H9 (cell line): ENCODE data around the gene LAX1. TPM values are rescaled to one million over a fixed set of nuclear protein-coding genes. Genes with fewer than 3 reads are reported as not detected.

Experiments
- DNase-seq: peaks from one replicate; pipeline ENCODE4 v3.0.0-alpha.2; 2017
- H2AFZ ChIP-seq: one replicate; pipeline ENCODE4 v1.6.1; 2013; ENCODE audit warnings: mild to moderate bottlenecking, low read length, control low read depth, moderate library complexity
- H2AK5ac ChIP-seq: 2 replicates; pipeline ENCODE4 v1.6.1; 2013; ENCODE audit warnings: low read length, control low read depth, mixed read lengths; ENCODE audit not compliant: insufficient read length
- H2BK120ac ChIP-seq: one replicate; pipeline ENCODE4 v1.6.1; 2013; ENCODE audit warnings: low read depth, mild to moderate bottlenecking, low read length, control low read depth, inconsistent platforms; ENCODE audit not compliant: poor library complexity, severe bottlenecking
- H2BK12ac ChIP-seq: 2 replicates; pipeline ENCODE4 v1.6.1; 2013; ENCODE audit warnings: low read length, control low read depth, mixed read lengths, low read depth; ENCODE audit not compliant: insufficient read length
- H2BK15ac ChIP-seq: 2 replicates; pipeline ENCODE4 v1.6.1; 2013; ENCODE audit warnings: low read depth, low read length, control low read depth
- H2BK20ac ChIP-seq: one replicate; pipeline ENCODE4 v1.6.1; 2013; ENCODE audit warnings: low read depth, mild to moderate bottlenecking, low read length, control low read depth, inconsistent platforms; ENCODE audit not compliant: poor library complexity, severe bottlenecking
- H2BK5ac ChIP-seq: 2 replicates; pipeline ENCODE4 v1.6.1; 2013; ENCODE audit warnings: low read length, control low read depth, mixed read lengths; ENCODE audit not compliant: insufficient read length
- H3K14ac ChIP-seq: 2 replicates; pipeline ENCODE4 v1.6.1; 2013; ENCODE audit warnings: low read length, control low read depth; ENCODE audit not compliant: insufficient read depth
- H3K18ac ChIP-seq: 2 replicates; pipeline ENCODE4 v1.6.1; 2013; ENCODE audit warnings: low read depth, mild to moderate bottlenecking, mixed read lengths, low read length, control low read depth; ENCODE audit not compliant: insufficient read length
- H3K23ac ChIP-seq: 2 replicates; pipeline ENCODE4 v1.6.1; 2013; ENCODE audit warnings: low read length, control low read depth, mixed read lengths, low read depth; ENCODE audit not compliant: insufficient read length
- H3K23me2 ChIP-seq: 2 replicates; pipeline ENCODE4 v1.6.1; 2013; ENCODE audit warnings: low read depth, mild to moderate bottlenecking, mixed read lengths, low read length, control low read depth; ENCODE audit not compliant: insufficient read length, poor library complexity, severe bottlenecking
- H3K27ac ChIP-seq: 2 replicates; pipeline ENCODE4 v1.5.1; 2013; ENCODE audit warnings: low read length, control low read depth, mixed read lengths, low read depth; ENCODE audit not compliant: insufficient read length
- H3K27me3 ChIP-seq: 2 replicates; pipeline ENCODE4 v1.6.1; 2013; ENCODE audit warnings: low read length, control low read depth, inconsistent platforms; ENCODE audit not compliant: insufficient read depth
- H3K4ac ChIP-seq: 2 replicates; pipeline ENCODE4 v1.6.1; 2013; ENCODE audit warnings: low read depth, mild to moderate bottlenecking, control low read depth, inconsistent platforms, low read length, moderate library complexity
- H3K4me1 ChIP-seq: 2 replicates; pipeline ENCODE4 v1.6.1; 2013; ENCODE audit warnings: low read length, control low read depth, inconsistent platforms; ENCODE audit not compliant: insufficient read depth
- H3K4me2 ChIP-seq: 2 replicates; pipeline ENCODE4 v1.6.1; 2013; ENCODE audit warnings: low read length, control low read depth, mixed read lengths; ENCODE audit not compliant: insufficient read length, insufficient read depth
- H3K56ac ChIP-seq: 2 replicates; pipeline ENCODE4 v1.6.1; 2013; ENCODE audit warnings: low read depth, mild to moderate bottlenecking, mixed read lengths, low read length, control low read depth; ENCODE audit not compliant: insufficient read length
- H3K79me1 ChIP-seq: 2 replicates; pipeline ENCODE4 v1.6.1; 2013; ENCODE audit warnings: low read depth, mild to moderate bottlenecking, moderate library complexity, low read length, control low read depth, inconsistent platforms; ENCODE audit not compliant: insufficient read depth, poor library complexity, severe bottlenecking
- H3K79me2 ChIP-seq: 2 replicates; pipeline ENCODE4 v1.6.1; 2013; ENCODE audit warnings: low read length, control low read depth, inconsistent platforms; ENCODE audit not compliant: insufficient read depth
- H3K9ac ChIP-seq: 2 replicates; pipeline ENCODE4 v1.6.1; 2013; ENCODE audit warnings: low read length, control low read depth, mixed read lengths; ENCODE audit not compliant: insufficient read length; ENCODE audit errors: extremely low read depth
- H3K9me3 ChIP-seq: one replicate; pipeline ENCODE4 v1.6.1; 2013; ENCODE audit warnings: low read depth, low read length, inconsistent platforms; ENCODE audit not compliant: control insufficient read depth
- H3T11ph ChIP-seq: one replicate; pipeline ENCODE4 v1.6.1; 2013; ENCODE audit warnings: mild to moderate bottlenecking, low read length, control low read depth, inconsistent platforms
- H4K20me1 ChIP-seq: one replicate; pipeline ENCODE4 v1.6.1; 2013; ENCODE audit not compliant: control insufficient read depth, insufficient read length, insufficient read depth
- H4K5ac ChIP-seq: 2 replicates; pipeline ENCODE4 v1.6.1; 2013; ENCODE audit warnings: low read depth, mild to moderate bottlenecking, mixed read lengths, low read length, control low read depth; ENCODE audit not compliant: insufficient read length
- H4K8ac ChIP-seq: replicated peaks from 2 replicates; pipeline ENCODE4 v1.6.1; 2013; ENCODE audit warnings: low read length, control low read depth, mixed read lengths, low read depth; ENCODE audit not compliant: insufficient read length
- H4K91ac ChIP-seq: 2 replicates; pipeline ENCODE4 v1.6.1; 2013; ENCODE audit warnings: low read depth, mild to moderate bottlenecking, moderate library complexity, mixed read lengths, low read length, control low read depth; ENCODE audit not compliant: insufficient read length
- H3K27ac Mint-ChIP-seq, 3 experiments: 2 replicates in 2 of 3; 3 replicates in 1 of 3; pipeline ENCODE4 v1.8.0; 2020 to 2021; ENCODE audit warnings: mixed read lengths in 3 of 3, mild to moderate bottlenecking in 1 of 3, moderate library complexity in 1 of 3
- H3K27me3 Mint-ChIP-seq: 2 replicates; pipeline ENCODE4 v1.8.0; 2021; ENCODE audit warnings: low read depth, mild to moderate bottlenecking, moderate library complexity, mixed read lengths
- H3K36me3 Mint-ChIP-seq, 3 experiments: 2 replicates in 2 of 3; 3 replicates in 1 of 3; pipeline ENCODE4 v1.8.0; 2020 to 2021; ENCODE audit warnings: low read depth in 3 of 3, mixed read lengths in 3 of 3; ENCODE audit not compliant: insufficient read depth in 1 of 3
- H3K4me1 Mint-ChIP-seq, 2 experiments: 2 replicates each; pipeline ENCODE4 v1.8.0; 2020; ENCODE audit warnings: mixed read lengths in 2 of 2
- H3K4me3 Mint-ChIP-seq, 2 experiments: 2 replicates in 1 of 2; 3 replicates in 1 of 2; pipeline ENCODE4 v1.8.0; 2020 to 2021; ENCODE audit warnings: mild to moderate bottlenecking in 2 of 2, mixed read lengths in 2 of 2, moderate library complexity in 1 of 2
- H3K9me3 Mint-ChIP-seq, 2 experiments: 2 replicates in 1 of 2; 3 replicates in 1 of 2; pipeline ENCODE4 v1.8.0; 2020; ENCODE audit warnings: mild to moderate bottlenecking in 2 of 2, mixed read lengths in 2 of 2, moderate library complexity in 1 of 2
- whole genome bisulfite sequencing: extraction: QIAGEN DNeasy Blood & Tissue Kit; methylation state at CpG from one replicate; pipeline ENCODE4 v1.1.7; 2013; ENCODE audit warnings: missing lambda C conversion rate, low lambda C conversion rate, mixed read lengths; ENCODE audit not compliant: insufficient read length; ENCODE audit errors: extremely low coverage; 5-methylcytosine and 5-hydroxymethylcytosine counted together
- total RNA-seq: library from RNA; stranded (reverse); gene quantifications from 2 replicates; pipeline ENCODE4 v1.2.1, GENCODE V29; 2021
- TF ChIP-seq, protein P1 (sequence below): fragments of 200-600 bp; sonication (generic); conservative IDR thresholded peaks from 3 replicates; pipeline ENCODE4 v1.8.0; 2021; ENCODE audit warnings: antibody characterized with exemption, mild to moderate bottlenecking

Gene LAX1
- total RNA-seq, 1 experiment from 2014 or later: not detected

DNA sequence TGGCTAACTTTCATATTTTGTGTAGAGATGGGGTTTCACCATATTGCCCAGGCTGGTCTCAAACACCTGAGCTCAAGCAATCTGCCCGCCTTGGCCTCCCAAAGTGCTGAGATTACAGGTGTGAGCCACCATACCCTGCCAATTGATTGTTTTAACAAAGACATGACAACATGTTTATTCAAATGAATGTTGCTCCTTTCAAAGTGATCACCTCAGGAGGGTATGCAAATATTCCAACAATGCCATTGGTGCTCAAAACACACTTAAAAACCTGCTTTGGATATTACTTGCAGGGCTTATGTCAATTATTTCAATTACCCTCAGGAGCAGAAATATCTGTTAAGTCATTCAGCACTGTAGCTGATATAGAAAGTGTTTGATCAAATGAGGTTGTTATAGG is 7.9 kb downstream of the LAX1 start:
- Histone ChIP-seq H4K5ac (no peak overlapping the region), H3K23me2 (no peaks in the 10 kb centered on the region), H2BK5ac (no peak overlapping the region), H2AK5ac (no peak overlapping the region), H2AFZ (no peak overlapping the region), H3K23ac (no peak overlapping the region), H3K18ac (no peak overlapping the region), H3K9ac (no peak overlapping the region), H3K27ac (no peak overlapping the region), H4K20me1 (no peaks in the 10 kb centered on the region), H3K27me3 (no peaks in the 10 kb centered on the region), H3K79me1 (no peaks in the 10 kb centered on the region), H3K9me3 (no peaks in the 10 kb centered on the region), H2BK20ac (no peak overlapping the region), H3T11ph (no peak overlapping the region), H3K14ac (no peak overlapping the region), H3K4ac (no peak overlapping the region), H2BK12ac (no peak overlapping the region), H2BK15ac (no peak overlapping the region), H3K4me1 (no peaks in the 10 kb centered on the region; the same call in 1 of the 2 replicates), H3K79me2 (no peaks in the 10 kb centered on the region), H4K8ac (no peak overlapping the region), H3K4me2 (no peak overlapping the region), H4K91ac (no peak overlapping the region), H2BK120ac (no peak overlapping the region), H3K56ac (no peak overlapping the region)
- WGBS: no CpG with 5 or more reads among the region's 1 CpG
- Mint-ChIP-seq H3K9me3 (peaks cover 0 to 3% of the 10 kb centered on the region in 2 experiments; a peak in 1 of 5 replicates), H3K27ac (no peak overlapping the region; a peak in 1 of 7 replicates), H3K36me3 (0 out of 7 replicates have a peak, but pooled peaks cover 0 to 2% (median 0%) of the 10 kb centered on the region in 3 experiments), H3K27me3 (no peaks in the 10 kb centered on the region), H3K4me3 (no peak overlapping the region), H3K4me1 (peaks cover 10 to 32% of the 10 kb centered on the region in 2 experiments; a peak in 3 of 4 replicates)
- TF ChIP-seq, protein P1, sequence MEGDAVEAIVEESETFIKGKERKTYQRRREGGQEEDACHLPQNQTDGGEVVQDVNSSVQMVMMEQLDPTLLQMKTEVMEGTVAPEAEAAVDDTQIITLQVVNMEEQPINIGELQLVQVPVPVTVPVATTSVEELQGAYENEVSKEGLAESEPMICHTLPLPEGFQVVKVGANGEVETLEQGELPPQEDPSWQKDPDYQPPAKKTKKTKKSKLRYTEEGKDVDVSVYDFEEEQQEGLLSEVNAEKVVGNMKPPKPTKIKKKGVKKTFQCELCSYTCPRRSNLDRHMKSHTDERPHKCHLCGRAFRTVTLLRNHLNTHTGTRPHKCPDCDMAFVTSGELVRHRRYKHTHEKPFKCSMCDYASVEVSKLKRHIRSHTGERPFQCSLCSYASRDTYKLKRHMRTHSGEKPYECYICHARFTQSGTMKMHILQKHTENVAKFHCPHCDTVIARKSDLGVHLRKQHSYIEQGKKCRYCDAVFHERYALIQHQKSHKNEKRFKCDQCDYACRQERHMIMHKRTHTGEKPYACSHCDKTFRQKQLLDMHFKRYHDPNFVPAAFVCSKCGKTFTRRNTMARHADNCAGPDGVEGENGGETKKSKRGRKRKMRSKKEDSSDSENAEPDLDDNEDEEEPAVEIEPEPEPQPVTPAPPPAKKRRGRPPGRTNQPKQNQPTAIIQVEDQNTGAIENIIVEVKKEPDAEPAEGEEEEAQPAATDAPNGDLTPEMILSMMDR: no peak
- no peak for DNase-seq
